Glomerular endothelial cell (primary cell): ENCODE results near the gene RYK. TPM values are rescaled to one million over a fixed set of nuclear protein-coding genes. Genes with fewer than 3 reads are reported as not detected.

Source experiments
- DNase-seq: peaks from one replicate; pipeline ENCODE4 v3.0.0-alpha.2; 2011; ENCODE audit warnings: low read depth, low spot score; ENCODE audit errors: extremely low read depth
- total RNA-seq: library from RNA; depleted of rRNA; stranded (reverse); fragments of >200 nt; gene quantifications from 2 replicates; pipeline ENCODE4 v1.2.3, GENCODE V29; 2015

The RYK gene
- total RNA-seq, 1 donor from 2014 or later, result 47.7 TPM

- DNase-seq, result no peak
These were observed 8.2 kb upstream of the RYK start for GRCh38 chr3:134258761-134259347.

- DNase-seq, result no peak
These were observed 4.7 kb upstream of the RYK start for GRCh38 chr3:134255404-134255803.

GRCh38 chr3:134253475-134254226 is 3.0 kb upstream of the RYK start:
- no peak for DNase-seq

- DNase-seq, result no peak
These were observed 2.1 kb upstream of the RYK start for GRCh38 chr3:134252766-134253165.

GRCh38 chr3:134251731-134252391 is 1.2 kb upstream of the RYK start:
- DNase-seq, result no peak

- DNase-seq, result no peak
These were observed 533 bp downstream of the RYK start for GRCh38 chr3:134249935-134250716.

- DNase-seq, result no peak
These were observed 1.3 kb downstream of the RYK start for GRCh38 chr3:134249296-134249841.

GRCh38 chr3:134244921-134245320 is 5.7 kb downstream of the RYK start:
- no peak for DNase-seq

- no peak for DNase-seq
These were observed 7.7 kb downstream of the RYK start for GRCh38 chr3:134242649-134243617.

GRCh38 chr3:134239538-134239937 is 11.1 kb downstream of the RYK start:
- DNase-seq, result no peak

GRCh38 chr3:134237454-134238145 is 13.1 kb downstream of the RYK start:
- no peak for DNase-seq

GRCh38 chr3:134236505-134237170 is 14.0 kb downstream of the RYK start:
- DNase-seq, result no peak

GRCh38 chr3:134235577-134236076 is 15.0 kb downstream of the RYK start:
- DNase-seq, result no peak

- no peak for DNase-seq
These were observed 17.7 kb downstream of the RYK start for GRCh38 chr3:134232951-134233350.

- DNase-seq, result no peak
These were observed 18.5 kb downstream of the RYK start for GRCh38 chr3:134232151-134232550.

- no peak for DNase-seq
These were observed 19.5 kb downstream of the RYK start for GRCh38 chr3:134231131-134231530.

GRCh38 chr3:134229038-134229437 is 21.6 kb downstream of the RYK start:
- no peak for DNase-seq

GRCh38 chr3:134228479-134228878 is 22.2 kb downstream of the RYK start:
- DNase-seq, result no peak
